H1 (cell line): ENCODE data around the gene OR2D3. TPM values are rescaled to one million over a fixed set of nuclear protein-coding genes. Genes with fewer than 3 reads are reported as not detected.

Experiments
- CTCF ChIA-PET: fragments of 300-600 bp; sonication (Branson Sonifier 250); formaldehyde crosslinking; loops from one replicate; lab custom pipeline; 2021; ENCODE audit not compliant: partially characterized antibody; lab: Charles Lee
- POLR2A ChIA-PET: fragments of 300-600 bp; sonication (Branson Sonifier 250); formaldehyde crosslinking; loops from one replicate; lab custom pipeline; 2021; ENCODE audit warnings: inconsistent platforms; ENCODE audit not compliant: partially characterized antibody; lab: Charles Lee
- DNase-seq, 2 experiments: peaks; one replicate each; pipeline versions ENCODE4 v3.0.0 to v3.0.0-alpha.2; 2010 to 2022; ENCODE audit warnings: low spot score in 2 of 2, low read depth in 1 of 2, mixed read lengths in 1 of 2
- FAIRE-seq: peaks from 2 replicates; lab custom pipeline; 2011; peaks lifted over from hg19 to GRCh38; lab: Jason Lieb, UNC
- H2AFZ ChIP-seq: 2 replicates; pipeline ENCODE4 v1.8.1; 2012; ENCODE audit warnings: low read length, inconsistent platforms
- H2AK5ac ChIP-seq: 2 replicates; pipeline ENCODE4 v1.6.1; 2013; ENCODE audit warnings: low read depth, low read length
- H2BK120ac ChIP-seq: replicated peaks from 2 replicates; pipeline ENCODE3; 2013; ENCODE audit warnings: low read depth, low read length, inconsistent platforms
- H2BK12ac ChIP-seq: 2 replicates; pipeline ENCODE4 v1.6.1; 2013; ENCODE audit warnings: low read depth, low read length
- H2BK15ac ChIP-seq: 2 replicates; pipeline ENCODE4 v1.6.1; 2013; ENCODE audit warnings: low read length
- H2BK20ac ChIP-seq: 2 replicates; pipeline ENCODE4 v1.6.1; 2013; ENCODE audit warnings: low read length
- H2BK5ac ChIP-seq: 2 replicates; pipeline ENCODE4 v1.6.1; 2013; ENCODE audit warnings: low read depth, low read length
- H3K14ac ChIP-seq: 2 replicates; pipeline ENCODE4 v1.6.1; 2013; ENCODE audit warnings: inconsistent platforms; ENCODE audit not compliant: insufficient read length
- H3K18ac ChIP-seq: 2 replicates; pipeline ENCODE4 v1.6.1; 2013; ENCODE audit warnings: low read length; ENCODE audit errors: extremely low read depth
- H3K23ac ChIP-seq: 2 replicates; pipeline ENCODE4 v1.6.1; 2013; ENCODE audit warnings: inconsistent platforms; ENCODE audit not compliant: insufficient read length
- H3K23me2 ChIP-seq: 2 replicates; pipeline ENCODE4 v1.6.1; 2013; ENCODE audit warnings: low read depth, low read length
- H3K27ac ChIP-seq: 2 replicates; pipeline ENCODE4 v1.6.1; 2011; ENCODE audit warnings: low read depth, low read length, inconsistent platforms
- H3K27me3 ChIP-seq, 4 experiments: replicated peaks in 1 of 4; 1 replicate in 1 of 4; 2 replicates in 3 of 4; pipeline versions ENCODE4 v1.6.1 to v1.8.1; 2011 to 2013; ENCODE audit warnings: low read length in 3 of 4, mild to moderate bottlenecking in 3 of 4, inconsistent platforms in 2 of 4, mixed read lengths in 2 of 4, moderate library complexity in 1 of 4; ENCODE audit not compliant: control insufficient read depth in 3 of 4, insufficient read depth in 3 of 4; ENCODE audit errors: extremely low read depth in 1 of 4
- H3K36me3 ChIP-seq, 4 experiments: 2 replicates each; pipeline versions ENCODE4 v1.6.1 to v1.8.1; 2011 to 2013; ENCODE audit warnings: mild to moderate bottlenecking in 4 of 4, low read length in 3 of 4, moderate library complexity in 2 of 4, control low read depth in 1 of 4, inconsistent platforms in 1 of 4; ENCODE audit not compliant: insufficient read depth in 4 of 4, control insufficient read depth in 2 of 4
- H3K4ac ChIP-seq: replicated peaks from 2 replicates; pipeline ENCODE3; 2013; ENCODE audit warnings: low read length, low read depth, mixed read lengths, inconsistent platforms; ENCODE audit not compliant: insufficient read length
- H3K4me1 ChIP-seq, 4 experiments: replicated peaks in 1 of 4; 1 replicate in 1 of 4; 2 replicates in 3 of 4; pipeline versions ENCODE4 v1.6.1 to v1.8.1; 2011 to 2013; ENCODE audit warnings: low read length in 3 of 4, inconsistent platforms in 2 of 4, mixed read lengths in 1 of 4; ENCODE audit not compliant: insufficient read depth in 4 of 4, control insufficient read depth in 3 of 4
- H3K4me2 ChIP-seq, 2 experiments: 2 replicates each; pipeline versions ENCODE4 v1.6.1 to v1.8.1; 2011 to 2013; ENCODE audit warnings: low read depth in 2 of 2, low read length in 2 of 2, control low read depth in 1 of 2, inconsistent platforms in 1 of 2, mild to moderate bottlenecking in 1 of 2; ENCODE audit not compliant: insufficient read depth in 1 of 2
- H3K4me3 ChIP-seq, 4 experiments: fragments of 200-600, 300-600 bp in 1 of 4; sonication (generic), shearing (Covaris generic), sonication (Bioruptor Twin) in 1 of 4; 2 replicates each; pipeline versions ENCODE4 v1.5.1 to v1.8.1; 2011 to 2016; ENCODE audit warnings: low read length in 4 of 4, low read depth in 3 of 4, control low read depth in 2 of 4, inconsistent platforms in 2 of 4, mild to moderate bottlenecking in 2 of 4, mixed read lengths in 1 of 4, moderate library complexity in 1 of 4; ENCODE audit not compliant: insufficient read depth in 2 of 4; ENCODE audit errors: extremely low read depth in 1 of 4
- H3K56ac ChIP-seq: replicated peaks from 2 replicates; pipeline ENCODE3; 2013; ENCODE audit warnings: low read depth, mild to moderate bottlenecking, mixed read lengths, low read length, inconsistent platforms; ENCODE audit not compliant: insufficient read length
- H3K79me1 ChIP-seq: 2 replicates; pipeline ENCODE4 v1.6.1; 2013; ENCODE audit warnings: low read depth, low read length, control low read depth
- H3K79me2 ChIP-seq, 2 experiments: 2 replicates each; pipeline versions ENCODE4 v1.6.1 to v1.8.1; 2012 to 2013; ENCODE audit warnings: low read length in 2 of 2, mild to moderate bottlenecking in 2 of 2, inconsistent platforms in 1 of 2; ENCODE audit not compliant: insufficient read depth in 2 of 2, control insufficient read depth in 1 of 2
- H3K9ac ChIP-seq, 4 experiments: replicated peaks in 1 of 4; 1 replicate in 1 of 4; 2 replicates in 3 of 4; pipeline versions ENCODE4 v1.6.1 to v1.8.1; 2011 to 2013; ENCODE audit warnings: low read depth in 3 of 4, low read length in 3 of 4, control low read depth in 2 of 4, mild to moderate bottlenecking in 2 of 4, moderate library complexity in 2 of 4, inconsistent platforms in 1 of 4; ENCODE audit errors: extremely low read depth in 1 of 4
- H3K9me3 ChIP-seq, 2 experiments: 2 replicates each; pipeline versions ENCODE4 v1.6.1 to v1.8.1; 2012 to 2013; ENCODE audit warnings: mild to moderate bottlenecking in 2 of 2, moderate library complexity in 2 of 2, control low read depth in 1 of 2, inconsistent platforms in 1 of 2, low read depth in 1 of 2, low read length in 1 of 2, mixed read lengths in 1 of 2; ENCODE audit not compliant: insufficient read depth in 2 of 2
- H4K20me1 ChIP-seq, 2 experiments: replicated peaks in 1 of 2; 2 replicates each; pipeline versions ENCODE3 to v1.8.1; 2011 to 2013; ENCODE audit warnings: inconsistent platforms in 2 of 2, low read length in 2 of 2, mild to moderate bottlenecking in 1 of 2; ENCODE audit not compliant: insufficient read depth in 2 of 2, control insufficient read depth in 1 of 2
- H4K5ac ChIP-seq: 2 replicates; pipeline ENCODE4 v1.6.1; 2013; ENCODE audit warnings: low read length, low read depth, mixed read lengths, inconsistent platforms; ENCODE audit not compliant: insufficient read length
- H4K8ac ChIP-seq: 2 replicates; pipeline ENCODE4 v1.8.0; 2013; ENCODE audit warnings: mild to moderate bottlenecking, moderate library complexity, low read length, inconsistent platforms; ENCODE audit not compliant: insufficient read depth; ENCODE audit errors: extremely low read depth
- H4K91ac ChIP-seq: replicated peaks from 2 replicates; pipeline ENCODE3; 2013; ENCODE audit warnings: low read length, mixed read lengths, inconsistent platforms; ENCODE audit not compliant: insufficient read length
- ASH2L ChIP-seq: fragments of 200-600, 300-600 bp; sonication (generic); IDR thresholded peaks from one replicate; pipeline ENCODE4 v1.7.1; 2017; ENCODE audit warnings: low read length
- CHD1 ChIP-seq: IDR thresholded peaks from 2 replicates; pipeline ENCODE4 v1.6.1; 2012; ENCODE audit warnings: low read depth, low read length, improper control_type of control experiment
- CREB1 ChIP-seq: IDR thresholded peaks from 2 replicates; pipeline ENCODE4 v1.6.1; 2012; ENCODE audit warnings: inconsistent platforms
- KDM1A ChIP-seq: fragments of 200-600, 300-600 bp; sonication (generic); IDR thresholded peaks from 2 replicates; pipeline ENCODE4 v1.7.1; 2016; ENCODE audit warnings: mild to moderate bottlenecking, low read length, borderline replicate concordance
- RNF2 ChIP-seq: fragments of 200-900, 300-1000 bp; sonication (generic); IDR thresholded peaks from 2 replicates; pipeline ENCODE4 v1.7.1; 2016; ENCODE audit warnings: borderline replicate concordance, low read depth, mild to moderate bottlenecking, antibody characterized with exemption, low read length; ENCODE audit not compliant: poor library complexity, severe bottlenecking; ENCODE audit errors: missing control alignments
- SAP30 ChIP-seq: fragments of 300-600 bp; sonication (generic); IDR thresholded peaks from 2 replicates; pipeline ENCODE4 v1.7.1; 2012; ENCODE audit warnings: low read length, moderate library complexity, mild to moderate bottlenecking, inconsistent platforms; ENCODE audit not compliant: insufficient read depth, insufficient replicate concordance
- SIX5 ChIP-seq: IDR thresholded peaks from 2 replicates; pipeline ENCODE4 v1.6.1; 2011; ENCODE audit warnings: mild to moderate bottlenecking, low read depth, low read length
- SP1 ChIP-seq: IDR thresholded peaks from 2 replicates; pipeline ENCODE4 v1.6.1; 2011; ENCODE audit warnings: low read depth, low read length
- SP4 ChIP-seq: IDR thresholded peaks from 2 replicates; pipeline ENCODE4 v1.6.1; 2012; ENCODE audit warnings: low read length, inconsistent platforms
- SRF ChIP-seq: IDR thresholded peaks from 2 replicates; pipeline ENCODE4 v1.6.1; 2011; ENCODE audit warnings: mild to moderate bottlenecking, low read depth, low read length, moderate library complexity
- TAF7 ChIP-seq: optimal IDR thresholded peaks from 2 replicates; pipeline ENCODE3; 2011; ENCODE audit warnings: low read depth, mild to moderate bottlenecking, inconsistent platforms, low read length, moderate library complexity, borderline replicate concordance
- USF2 ChIP-seq: IDR thresholded peaks from 2 replicates; pipeline ENCODE4 v1.6.1; 2011; ENCODE audit warnings: low read length, improper control_type of control experiment
- WGBS, 2 experiments: shearing (Covaris generic) in 1 of 2; methylation state at CpG; one replicate each; pipeline versions ENCODE4 v1.1.6 to v1.1.7; 2013 to 2015; ENCODE audit warnings: low lambda C conversion rate in 2 of 2, mixed read lengths in 2 of 2, inconsistent platforms in 1 of 2, low coverage in 1 of 2, missing lambda C conversion rate in 1 of 2; ENCODE audit not compliant: insufficient replicate concordance in 2 of 2, insufficient coverage in 1 of 2, insufficient read length in 1 of 2; ENCODE audit errors: extremely low coverage in 1 of 2, missing lambda C conversion rate in 1 of 2; 5-methylcytosine and 5-hydroxymethylcytosine counted together
- polyA plus RNA-seq, 7 experiments: library from polyadenylated mRNA; depleted of rRNA in 3 of 7; stranded (reverse) in 5 of 7; unstranded in 2 of 7; fragments of >200 nt in 5 of 7; fragments of 200-250 nt in 2 of 7; gene quantifications; 1 replicate in 5 of 7; 2 replicates in 1 of 7; 4 replicates in 1 of 7; pipeline versions ENCODE4 v1.2.1 to v1.2.3, GENCODE V29; 2011 to 2013; ENCODE audit warnings: missing spikeins in 2 of 7, mixed read lengths in 2 of 7
- total RNA-seq: library from RNA; stranded (reverse); fragmentation: NEBNext Ultra II Directional; extraction: Animal tissue kit (Norgen Biotek cat#: 25700); gene quantifications from 2 replicates; pipeline ENCODE4 v1.2.1, GENCODE V29; 2021

Gene OR2D3
- total and polyA plus RNA-seq, 2 of the 8 experiments (the other 6 are each of a cell fraction or from before 2014, with no cell fraction given): not detected

GRCh38 chr11:6943131-6943530 lies 22.3 kb downstream of the OR2D3 start:
- Histone ChIP-seq H3K79me1 (no peaks in the 10 kb centered on the region; the same call in 1 of the 2 replicates), H4K91ac (no peak overlapping the region), H3K4me1 (no peaks in the 10 kb centered on the region), H3K4me3 (no peak overlapping the region), H2BK12ac (no peak overlapping the region), H2BK5ac (no peak overlapping the region), H3K27me3 (no peaks in the 10 kb centered on the region), H3K9ac (no peak overlapping the region), H3K79me2 (no peaks in the 10 kb centered on the region), H3K18ac (no peak overlapping the region), H2AK5ac (no peak overlapping the region), H2BK20ac (no peak overlapping the region), H3K23me2 (no peaks in the 10 kb centered on the region), H2BK15ac (no peak overlapping the region), H3K9me3 (no peaks in the 10 kb centered on the region), H4K8ac (no peak overlapping the region), H3K4me2 (no peak overlapping the region), H3K4ac (no peak overlapping the region), H3K14ac (no peak overlapping the region), H3K36me3 (peaks cover 2 to 30% (median 20%) of the 10 kb centered on the region in 4 experiments; a peak in 7 of 8 replicates), H2BK120ac (no peak overlapping the region), H3K56ac (no peak overlapping the region), H4K5ac (no peak overlapping the region), H2AFZ (no peak overlapping the region), H3K23ac (no peak overlapping the region), H3K27ac (no peak overlapping the region), H4K20me1 (peaks cover 0 to 2% of the 10 kb centered on the region in 2 experiments)
- DNase-seq: no peak
- no peak for FAIRE-seq
- ChIA-PET POLR2A (no interaction called here), CTCF (interaction anchor here (0.8 kb wide), 1 partner anchor 131 kb away, joined by 3 read pairs; no protein-coding TSS in a partner anchor)
- 98% methylated on average over 3 of the region's 3 CpGs; no CpG with 5 or more reads in 1 of the 2 experiments for WGBS, 2 experiments
- TF ChIP-seq CREB1 (no peak), RNF2 (no peak), SP1 (no peak), SIX5 (no peak), SAP30 (no peak), ASH2L (no peak), TAF7 (no peak), KDM1A (no peak), SRF (no peak), USF2 (no peak), SP4 (no peak), CHD1 (no peak)
